Measurements from ENCODE around the gene EPHB1.

The EPHB1 gene

GRCh38 chr3:134850761-134851160 lies 55.7 kb downstream of the EPHB1 start:
- no peak for DNase-seq (ENCODE audit: low read depth)

GRCh38 chr3:134852132-134852531 lies 57.1 kb downstream of the EPHB1 start:
- DNase-seq (ENCODE audit: low read depth) = no peak

- DNase-seq (ENCODE audit: low read depth) = no peak
Observed at GRCh38 chr3:134852893-134853351, 57.9 kb downstream of the EPHB1 start.

- DNase-seq (ENCODE audit: low read depth) = no peak
Observed at GRCh38 chr3:134854254-134854653, 59.2 kb downstream of the EPHB1 start.

GRCh38 chr3:134857356-134857755 lies 62.3 kb downstream of the EPHB1 start:
- DNase-seq (ENCODE audit: low read depth) = no peak

GRCh38 chr3:134857776-134858362 lies 62.8 kb downstream of the EPHB1 start:
- DNase-seq (ENCODE audit: low read depth) = no peak

- DNase-seq (ENCODE audit: low read depth) = no peak
Observed at GRCh38 chr3:134858441-134859035, 63.5 kb downstream of the EPHB1 start.

GRCh38 chr3:134859341-134859740 lies 64.3 kb downstream of the EPHB1 start:
- DNase-seq (ENCODE audit: low read depth) = no peak

GRCh38 chr3:134860141-134860540 lies 65.1 kb downstream of the EPHB1 start:
- DNase-seq (ENCODE audit: low read depth) = no peak

GRCh38 chr3:134863915-134864314 lies 68.9 kb downstream of the EPHB1 start:
- no peak for DNase-seq (ENCODE audit: low read depth)

GRCh38 chr3:134864636-134865035 lies 69.6 kb downstream of the EPHB1 start:
- DNase-seq (ENCODE audit: low read depth) = no peak

GRCh38 chr3:134867277-134867676 lies 72.2 kb downstream of the EPHB1 start:
- DNase-seq (ENCODE audit: low read depth) = no peak

GRCh38 chr3:134869153-134869726 lies 74.2 kb downstream of the EPHB1 start:
- DNase-seq (ENCODE audit: low read depth) = no peak

- DNase-seq (ENCODE audit: low read depth) = no peak
Observed at GRCh38 chr3:134871818-134872217, 76.8 kb downstream of the EPHB1 start.

- DNase-seq (ENCODE audit: low read depth) = no peak
Observed at GRCh38 chr3:134872440-134873388, 77.7 kb downstream of the EPHB1 start.

- DNase-seq (ENCODE audit: low read depth) = no peak
Observed at GRCh38 chr3:134873789-134874188, 78.7 kb downstream of the EPHB1 start.

GRCh38 chr3:134874737-134875413 lies 79.8 kb downstream of the EPHB1 start:
- DNase-seq (ENCODE audit: low read depth) = no peak

- DNase-seq (ENCODE audit: low read depth) = no peak
Observed at GRCh38 chr3:134876836-134877235, 81.8 kb downstream of the EPHB1 start.

GRCh38 chr3:134877788-134878187 lies 82.7 kb downstream of the EPHB1 start:
- DNase-seq (ENCODE audit: low read depth) = no peak

GRCh38 chr3:134879990-134880389 lies 84.9 kb downstream of the EPHB1 start:
- DNase-seq (ENCODE audit: low read depth) = no peak

- no peak for DNase-seq (ENCODE audit: low read depth)
Observed at GRCh38 chr3:134880431-134880830, 85.4 kb downstream of the EPHB1 start.

GRCh38 chr3:134881305-134881704 lies 86.2 kb downstream of the EPHB1 start:
- DNase-seq (ENCODE audit: low read depth) = no peak
